ENCODE data around the gene PON3. TPM values are rescaled to one million over a fixed set of nuclear protein-coding genes. Genes with fewer than 3 reads are reported as not detected.

PON3 gene
- total and polyA plus RNA-seq, 4 experiments from 2014 or later, result not detected

DNA sequence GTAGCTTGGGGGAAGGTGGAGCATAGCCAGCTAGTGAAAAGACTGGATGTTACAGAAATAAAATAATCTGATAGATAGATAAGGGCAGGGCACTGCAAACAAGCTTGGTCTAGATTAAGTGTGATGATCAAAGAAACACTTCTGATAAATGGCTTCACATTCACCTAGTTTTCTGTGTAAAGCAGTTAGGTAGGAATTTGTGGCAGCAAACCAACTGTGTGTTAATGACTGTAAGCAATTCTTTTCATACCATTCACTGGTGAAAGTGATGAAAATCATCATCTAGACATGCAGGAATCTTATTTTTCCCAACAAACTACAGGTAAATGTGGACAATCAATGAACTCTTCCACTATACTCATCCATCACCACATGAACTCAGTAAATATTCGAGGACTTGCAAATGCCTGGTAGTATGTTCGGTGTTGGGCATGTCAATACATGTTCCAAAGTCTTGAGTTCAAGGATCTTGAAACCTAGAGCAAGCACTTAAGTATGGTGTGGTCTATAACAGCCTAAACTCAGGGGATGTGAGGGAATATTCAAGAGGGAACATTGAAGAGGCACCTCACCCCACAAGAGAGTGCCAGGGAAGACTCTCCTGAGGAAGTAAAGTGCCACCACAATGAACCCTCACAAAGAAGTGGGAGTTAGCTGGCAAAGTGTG is 20.5 kb downstream of the PON3 start:
- Histone ChIP-seq H3K36me3 (ENCODE audit: insufficient read depth, low read length) (no peaks in the 10 kb centered on the region), H3K9me3 (ENCODE audit: control insufficient read depth in 1 of 2, low read length in 2 of 2) (no peaks in the 10 kb centered on the region), H3K27me3 (ENCODE audit: insufficient read depth, low read length) (no peaks in the 10 kb centered on the region), H3K4me1 (ENCODE audit: insufficient read depth, low read length) (no peaks in the 10 kb centered on the region), H3K27ac (ENCODE audit: low read depth, low read length) (no peak overlapping the region), H3K4me3 (ENCODE audit: low read length in 2 of 2) (no peak overlapping the region)
- Mint-ChIP-seq H3K27me3 (peaks cover 0 to 2% of the 10 kb centered on the region in 2 donors), H3K4me1 (no peaks in the 10 kb centered on the region), H3K4me3 (no peak overlapping the region), H3K9me3 (peaks cover 0 to 19% (median 5%) of the 10 kb centered on the region in 8 donors), H3K36me3 (no peaks in the 10 kb centered on the region), H3K27ac (no peak overlapping the region)
- CTCF ChIA-PET (ENCODE audit: partially characterized antibody), result no interaction called here
- DNase-seq, result no peak
- intact Hi-C loops (cut with micrococcal nuclease), result no loop called here
- POLR2A ChIA-PET (ENCODE audit: partially characterized antibody), result no interaction called here

DNA sequence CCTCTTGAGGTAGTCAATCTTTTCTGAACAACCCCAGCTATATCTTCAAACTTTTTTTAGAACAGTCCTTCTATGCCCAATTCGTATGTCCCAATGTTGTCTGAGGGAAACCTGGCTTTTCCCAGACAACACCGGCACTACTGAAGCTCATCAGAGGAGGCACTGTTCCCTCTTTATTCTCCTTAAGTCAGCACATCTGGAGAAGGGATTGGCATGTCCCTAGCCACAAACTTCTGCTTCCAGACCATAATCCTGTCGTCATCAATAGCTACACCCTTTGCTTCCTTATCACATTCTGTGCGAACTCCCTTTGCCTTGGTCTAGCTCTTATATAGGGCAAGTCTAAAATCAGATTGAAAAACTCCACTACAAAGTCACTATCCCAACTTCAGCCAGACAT is 22.9 kb downstream of the PON3 start:
- Mint-ChIP-seq H3K27ac (no peak overlapping the region), H3K4me3 (no peak overlapping the region), H3K9me3 (peaks cover 0 to 6% (median 0%) of the 10 kb centered on the region in 8 donors), H3K36me3 (no peaks in the 10 kb centered on the region), H3K4me1 (no peaks in the 10 kb centered on the region), H3K27me3 (peaks cover 0 to 2% of the 10 kb centered on the region in 2 donors)
- Histone ChIP-seq H3K27me3 (ENCODE audit: insufficient read depth, low read length) (no peaks in the 10 kb centered on the region), H3K4me3 (ENCODE audit: low read length in 2 of 2) (no peak overlapping the region), H3K36me3 (ENCODE audit: insufficient read depth, low read length) (no peaks in the 10 kb centered on the region), H3K27ac (ENCODE audit: low read depth, low read length) (no peak overlapping the region), H3K4me1 (ENCODE audit: insufficient read depth, low read length) (no peaks in the 10 kb centered on the region), H3K9me3 (ENCODE audit: control insufficient read depth in 1 of 2, low read length in 2 of 2) (no peaks in the 10 kb centered on the region)
- DNase-seq, result no peak
- CTCF ChIA-PET (ENCODE audit: partially characterized antibody), result interaction anchor here (0.5 kb wide), 1 partner anchor 62 kb away, joined by 3 read pairs; the partner anchor contains the start of gene PON2
- intact Hi-C loops (cut with micrococcal nuclease), result no loop called here
- POLR2A ChIA-PET (ENCODE audit: partially characterized antibody), result no interaction called here

DNA sequence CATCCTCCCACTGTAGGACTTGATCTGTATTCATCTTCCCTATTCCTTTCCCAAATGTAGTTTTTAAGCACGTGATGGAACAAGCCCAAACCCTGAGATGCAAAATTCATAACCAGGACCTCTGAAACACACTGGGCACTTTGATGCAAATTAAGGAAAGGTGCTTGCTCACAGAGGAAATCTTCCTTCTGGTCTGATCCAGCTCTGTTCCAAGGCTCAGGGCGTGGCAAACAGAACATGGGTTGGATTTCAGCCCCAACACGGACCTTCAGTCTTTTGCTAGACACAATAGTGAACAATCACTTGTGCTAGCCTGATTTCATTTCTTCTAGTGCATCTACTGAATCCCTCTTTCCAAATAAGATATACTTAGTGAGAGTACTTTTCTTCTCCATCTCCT is 27.9 kb downstream of the PON3 start:
- POLR2A ChIA-PET (ENCODE audit: partially characterized antibody), result no interaction called here
- Histone ChIP-seq H3K36me3 (ENCODE audit: insufficient read depth, low read length) (no peaks in the 10 kb centered on the region), H3K4me3 (ENCODE audit: low read length in 2 of 2) (no peak overlapping the region), H3K9me3 (ENCODE audit: control insufficient read depth in 1 of 2, low read length in 2 of 2) (no peaks in the 10 kb centered on the region), H3K27ac (ENCODE audit: low read depth, low read length) (no peak overlapping the region), H3K27me3 (ENCODE audit: insufficient read depth, low read length) (no peaks in the 10 kb centered on the region), H3K4me1 (ENCODE audit: insufficient read depth, low read length) (no peaks in the 10 kb centered on the region)
- CTCF ChIA-PET (ENCODE audit: partially characterized antibody), result no interaction called here
- Mint-ChIP-seq H3K27me3 (peaks cover 4% of the 10 kb centered on the region in 2 donors), H3K27ac (no peak overlapping the region), H3K4me1 (no peaks in the 10 kb centered on the region), H3K4me3 (no peak overlapping the region), H3K9me3 (no peaks in the 10 kb centered on the region), H3K36me3 (no peaks in the 10 kb centered on the region)
- intact Hi-C loops (cut with micrococcal nuclease), result no loop called here
- DNase-seq, result no peak

DNA sequence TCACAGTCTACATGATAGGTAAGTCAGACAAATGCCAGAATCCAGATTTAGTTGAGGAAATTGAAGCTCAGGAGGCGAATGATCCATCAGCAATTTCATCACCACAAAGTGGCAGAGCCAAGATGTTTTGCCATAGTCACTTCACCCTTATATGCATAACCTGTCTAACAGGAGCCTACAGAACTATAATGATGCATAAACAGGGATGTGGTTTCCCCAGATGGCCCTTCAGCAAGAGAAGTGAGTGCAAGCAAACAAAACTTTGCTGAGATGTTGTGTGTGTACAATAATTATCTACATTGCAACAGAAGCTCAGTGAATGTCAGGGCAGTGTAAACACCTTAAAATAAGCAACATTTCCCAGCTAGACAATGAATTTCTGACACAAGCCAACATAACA is 28.6 kb downstream of the PON3 start:
- no peaks in the 10 kb centered on the region for H3K4me1 ChIP-seq (ENCODE audit: insufficient read depth, low read length)
- no peaks in the 10 kb centered on the region for H3K36me3 ChIP-seq (ENCODE audit: insufficient read depth, low read length)
- no peaks in the 10 kb centered on the region for H3K9me3 ChIP-seq (ENCODE audit: control insufficient read depth in 1 of 2, low read length in 2 of 2)
- CTCF ChIA-PET (ENCODE audit: partially characterized antibody), result no interaction called here
- H3K27ac Mint-ChIP-seq, result no peak overlapping the region
- no peaks in the 10 kb centered on the region for H3K4me1 Mint-ChIP-seq
- H3K36me3 Mint-ChIP-seq, result no peaks in the 10 kb centered on the region
- H3K4me3 Mint-ChIP-seq, result no peak overlapping the region
- no peak for DNase-seq
- no peaks in the 10 kb centered on the region for H3K27me3 ChIP-seq (ENCODE audit: insufficient read depth, low read length)
- H3K9me3 Mint-ChIP-seq, result no peaks in the 10 kb centered on the region
- H3K27ac ChIP-seq (ENCODE audit: low read depth, low read length), result no peak overlapping the region
- intact Hi-C loops (cut with micrococcal nuclease), result no loop called here
- no peak overlapping the region for H3K4me3 ChIP-seq (ENCODE audit: low read length in 2 of 2)
- POLR2A ChIA-PET (ENCODE audit: partially characterized antibody), result no interaction called here
- peaks cover 4% of the 10 kb centered on the region in 2 donors for H3K27me3 Mint-ChIP-seq

DNA sequence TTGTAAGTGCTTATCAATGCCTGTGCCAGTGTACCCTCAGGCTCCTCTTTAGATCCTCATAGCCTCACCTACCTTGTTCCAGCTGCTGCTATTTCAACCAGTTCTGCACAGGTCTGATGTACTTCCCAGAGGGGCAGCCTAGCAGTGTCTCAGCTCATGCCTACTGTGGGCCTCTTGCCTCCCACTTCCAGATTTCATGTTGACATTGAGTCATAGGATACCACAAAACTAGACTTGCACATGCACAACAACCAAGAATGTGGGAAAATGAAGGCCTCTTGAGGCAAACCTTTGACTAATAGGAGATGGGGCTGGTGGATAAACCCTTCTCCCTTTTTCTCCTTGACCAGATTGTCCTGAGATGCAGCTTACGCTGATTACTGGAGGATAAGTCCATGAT is 31.0 kb downstream of the PON3 start:
- peak in 1 of 5 donors; percentile 26 for DNase-seq
- CTCF ChIA-PET (ENCODE audit: partially characterized antibody), result no interaction called here
- no peak overlapping the region for H3K27ac ChIP-seq (ENCODE audit: low read depth, low read length)
- no peaks in the 10 kb centered on the region for H3K27me3 ChIP-seq (ENCODE audit: insufficient read depth, low read length)
- Mint-ChIP-seq H3K27ac (no peak overlapping the region), H3K4me1 (no peaks in the 10 kb centered on the region), H3K36me3 (no peaks in the 10 kb centered on the region), H3K27me3 (peaks cover 4% of the 10 kb centered on the region in 2 donors), H3K4me3 (no peak overlapping the region), H3K9me3 (no peaks in the 10 kb centered on the region)
- H3K9me3 ChIP-seq (ENCODE audit: control insufficient read depth in 1 of 2, low read length in 2 of 2), result no peaks in the 10 kb centered on the region
- H3K36me3 ChIP-seq (ENCODE audit: insufficient read depth, low read length), result no peaks in the 10 kb centered on the region
- H3K4me3 ChIP-seq (ENCODE audit: low read length in 2 of 2), result no peak overlapping the region
- H3K4me1 ChIP-seq (ENCODE audit: insufficient read depth, low read length), result no peaks in the 10 kb centered on the region
- intact Hi-C loops (cut with micrococcal nuclease), result no loop called here
- POLR2A ChIA-PET (ENCODE audit: partially characterized antibody), result no interaction called here

DNA sequence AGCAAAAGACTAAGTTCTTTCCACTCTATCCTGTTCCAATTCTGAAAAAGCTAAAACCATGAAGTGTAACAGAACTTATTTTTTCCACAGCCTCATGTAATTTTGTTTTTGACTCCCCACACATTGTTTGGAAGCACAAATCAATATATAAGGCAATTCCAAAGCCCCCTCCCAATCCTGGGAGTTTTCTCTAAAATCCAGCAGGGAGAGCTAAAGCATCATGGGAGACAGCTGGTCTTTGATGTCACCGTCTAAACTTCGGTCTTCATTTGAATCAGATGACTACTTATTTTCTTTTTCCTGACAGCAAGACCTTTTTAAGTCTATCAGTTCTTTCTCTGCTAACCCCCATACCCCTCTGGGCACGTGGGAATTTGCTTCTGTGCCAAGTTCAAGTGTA is 38.6 kb downstream of the PON3 start:
- Histone ChIP-seq H3K27me3 (ENCODE audit: insufficient read depth, low read length) (no peaks in the 10 kb centered on the region), H3K27ac (ENCODE audit: low read depth, low read length) (no peak overlapping the region), H3K4me1 (ENCODE audit: insufficient read depth, low read length) (no peaks in the 10 kb centered on the region), H3K4me3 (ENCODE audit: low read length in 2 of 2) (no peak overlapping the region), H3K36me3 (ENCODE audit: insufficient read depth, low read length) (no peaks in the 10 kb centered on the region), H3K9me3 (ENCODE audit: control insufficient read depth in 1 of 2, low read length in 2 of 2) (no peaks in the 10 kb centered on the region)
- Mint-ChIP-seq H3K27me3 (no peaks in the 10 kb centered on the region), H3K36me3 (no peaks in the 10 kb centered on the region), H3K9me3 (peaks cover 0 to 6% (median 0%) of the 10 kb centered on the region in 8 donors), H3K4me1 (no peaks in the 10 kb centered on the region), H3K4me3 (no peak overlapping the region), H3K27ac (no peak overlapping the region)
- DNase-seq, result no peak
- ChIA-PET POLR2A (ENCODE audit: partially characterized antibody) (interaction anchor here (0.6 kb wide), 1 partner anchor 908 kb away, joined by 3 read pairs; no protein-coding TSS in a partner anchor), CTCF (ENCODE audit: partially characterized antibody) (no interaction called here)
- intact Hi-C loops (cut with micrococcal nuclease), result no loop called here

DNA sequence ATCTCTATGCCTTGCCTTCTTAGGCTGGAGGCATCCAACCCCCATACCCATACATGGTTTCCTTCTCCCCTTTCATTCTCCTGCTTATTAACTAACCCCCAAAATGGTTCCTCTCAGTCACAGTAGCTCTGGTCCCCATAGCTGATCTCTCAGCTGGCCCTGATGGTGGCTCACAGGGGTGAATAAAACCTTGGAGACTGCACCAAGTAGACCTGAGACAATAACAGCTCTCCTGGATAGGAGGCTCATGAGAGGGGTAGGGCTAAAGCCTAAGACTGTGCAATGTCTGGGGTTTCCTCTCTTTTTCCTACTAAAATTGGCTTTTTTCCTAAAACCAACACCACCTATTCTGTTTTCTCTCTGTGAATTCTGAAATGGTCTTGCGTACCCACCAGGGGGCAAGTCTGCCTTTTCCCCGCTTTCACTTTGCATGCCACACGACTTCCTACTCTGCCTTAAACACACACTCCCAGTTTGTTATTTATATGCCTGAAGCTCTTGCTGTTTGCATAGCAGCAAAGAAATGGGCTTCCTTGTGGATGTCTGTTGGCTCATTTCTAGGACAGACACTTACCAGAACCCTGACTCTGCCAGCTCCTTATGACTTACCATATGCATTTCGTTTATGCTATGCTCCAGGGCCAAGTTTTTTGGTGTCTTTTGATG is 53.4 kb downstream of the PON3 start:
- Mint-ChIP-seq H3K27ac (no peak overlapping the region), H3K27me3 (peaks cover 0 to 9% of the 10 kb centered on the region in 2 donors), H3K4me1 (no peaks in the 10 kb centered on the region), H3K9me3 (peaks cover 0 to 2% (median 0%) of the 10 kb centered on the region in 8 donors), H3K36me3 (no peaks in the 10 kb centered on the region), H3K4me3 (no peak overlapping the region)
- Histone ChIP-seq H3K4me3 (ENCODE audit: low read length in 2 of 2) (no peak overlapping the region), H3K27me3 (ENCODE audit: insufficient read depth, low read length) (no peaks in the 10 kb centered on the region), H3K4me1 (ENCODE audit: insufficient read depth, low read length) (no peaks in the 10 kb centered on the region), H3K9me3 (ENCODE audit: control insufficient read depth in 1 of 2, low read length in 2 of 2) (no peaks in the 10 kb centered on the region), H3K27ac (ENCODE audit: low read depth, low read length) (no peak overlapping the region), H3K36me3 (ENCODE audit: insufficient read depth, low read length) (no peaks in the 10 kb centered on the region)
- CTCF ChIA-PET (ENCODE audit: partially characterized antibody), result no interaction called here
- DNase-seq, result no peak
- POLR2A ChIA-PET (ENCODE audit: partially characterized antibody), result no interaction called here
- intact Hi-C loops (cut with micrococcal nuclease), result no loop called here
